Measurements from ENCODE around the gene MARCOL. TPM values are rescaled to one million over a fixed set of nuclear protein-coding genes. Genes with fewer than 3 reads are reported as not detected.

Gene MARCOL
- total RNA-seq, 1 donor from 2014 or later = not detected

DNA sequence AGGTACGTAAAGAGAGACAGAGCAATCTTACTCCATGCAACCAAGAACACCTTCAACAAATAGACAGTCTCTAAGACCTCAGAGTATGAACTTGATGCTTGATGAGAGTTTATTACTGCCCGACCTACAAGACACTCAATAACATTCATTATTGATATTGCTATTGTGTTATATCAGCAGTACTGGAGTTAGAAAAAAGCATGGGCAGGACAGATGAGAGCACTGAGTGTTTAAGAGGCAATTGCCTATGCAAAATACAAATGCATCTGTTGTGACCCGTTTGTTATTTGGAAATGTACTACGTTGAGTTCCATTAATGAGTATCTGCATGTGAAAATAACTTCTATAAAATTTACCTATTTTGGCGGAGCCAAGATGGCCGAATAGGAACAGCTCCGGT is 8.1 kb upstream of the MARCOL start:
- DNase-seq = no peak
- H3K27me3 ChIP-seq (ENCODE audit: low read depth) = no peaks in the 10 kb centered on the region
- no peak overlapping the region for H3K27ac ChIP-seq (replicated peaks)
- H3K4me3 ChIP-seq = no peak overlapping the region
- TF ChIP-seq, protein P1, sequence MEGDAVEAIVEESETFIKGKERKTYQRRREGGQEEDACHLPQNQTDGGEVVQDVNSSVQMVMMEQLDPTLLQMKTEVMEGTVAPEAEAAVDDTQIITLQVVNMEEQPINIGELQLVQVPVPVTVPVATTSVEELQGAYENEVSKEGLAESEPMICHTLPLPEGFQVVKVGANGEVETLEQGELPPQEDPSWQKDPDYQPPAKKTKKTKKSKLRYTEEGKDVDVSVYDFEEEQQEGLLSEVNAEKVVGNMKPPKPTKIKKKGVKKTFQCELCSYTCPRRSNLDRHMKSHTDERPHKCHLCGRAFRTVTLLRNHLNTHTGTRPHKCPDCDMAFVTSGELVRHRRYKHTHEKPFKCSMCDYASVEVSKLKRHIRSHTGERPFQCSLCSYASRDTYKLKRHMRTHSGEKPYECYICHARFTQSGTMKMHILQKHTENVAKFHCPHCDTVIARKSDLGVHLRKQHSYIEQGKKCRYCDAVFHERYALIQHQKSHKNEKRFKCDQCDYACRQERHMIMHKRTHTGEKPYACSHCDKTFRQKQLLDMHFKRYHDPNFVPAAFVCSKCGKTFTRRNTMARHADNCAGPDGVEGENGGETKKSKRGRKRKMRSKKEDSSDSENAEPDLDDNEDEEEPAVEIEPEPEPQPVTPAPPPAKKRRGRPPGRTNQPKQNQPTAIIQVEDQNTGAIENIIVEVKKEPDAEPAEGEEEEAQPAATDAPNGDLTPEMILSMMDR (IDR thresholded peaks at IDR 0.05; ENCODE audit: borderline replicate concordance) = no peak
- intact Hi-C loops (cut with micrococcal nuclease) = no loop called here
- H3K4me1 ChIP-seq = no peaks in the 10 kb centered on the region
- peaks cover 2% of the 10 kb centered on the region for H3K9me3 ChIP-seq (replicated peaks)
- H3K36me3 ChIP-seq = no peaks in the 10 kb centered on the region

DNA sequence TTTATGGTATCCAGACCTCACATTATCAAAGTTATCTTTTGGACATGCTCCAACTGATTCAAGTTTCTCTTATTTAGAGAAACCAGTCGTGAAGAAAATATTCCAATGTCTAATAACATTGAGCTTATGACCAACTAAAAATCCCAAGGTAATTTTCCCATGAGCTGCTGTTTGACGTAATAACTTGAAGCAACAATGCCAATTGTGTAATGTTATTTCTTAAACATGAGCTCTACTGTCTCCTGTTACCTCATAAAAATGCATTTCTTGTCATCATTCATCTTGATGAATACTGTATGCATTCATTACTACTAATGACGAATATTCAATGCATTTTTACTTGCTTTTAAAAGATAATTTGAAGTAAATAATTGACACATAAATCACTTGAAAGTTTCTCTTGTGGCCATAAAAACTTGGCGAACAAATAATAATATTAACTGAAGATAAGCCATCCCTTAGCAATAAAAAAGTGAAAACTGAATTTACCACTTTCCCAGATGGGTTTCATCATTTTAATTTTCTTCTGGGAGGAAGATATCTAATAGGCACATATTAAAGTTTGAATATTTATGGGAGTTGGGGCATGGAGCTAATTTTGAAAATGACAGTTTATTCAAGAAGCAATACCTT is 424 bp upstream of the MARCOL start:
- intact Hi-C loops (cut with micrococcal nuclease) = no loop called here
- Histone ChIP-seq H3K4me1 (no peaks in the 10 kb centered on the region), H3K9me3 (replicated peaks) (no peaks in the 10 kb centered on the region), H3K4me3 (no peak overlapping the region), H3K27me3 (ENCODE audit: low read depth) (no peaks in the 10 kb centered on the region), H3K27ac (replicated peaks) (no peak overlapping the region), H3K36me3 (no peaks in the 10 kb centered on the region)
- TF ChIP-seq, protein P1 (IDR thresholded peaks at IDR 0.05; ENCODE audit: borderline replicate concordance) = no peak
- no peak for DNase-seq

DNA sequence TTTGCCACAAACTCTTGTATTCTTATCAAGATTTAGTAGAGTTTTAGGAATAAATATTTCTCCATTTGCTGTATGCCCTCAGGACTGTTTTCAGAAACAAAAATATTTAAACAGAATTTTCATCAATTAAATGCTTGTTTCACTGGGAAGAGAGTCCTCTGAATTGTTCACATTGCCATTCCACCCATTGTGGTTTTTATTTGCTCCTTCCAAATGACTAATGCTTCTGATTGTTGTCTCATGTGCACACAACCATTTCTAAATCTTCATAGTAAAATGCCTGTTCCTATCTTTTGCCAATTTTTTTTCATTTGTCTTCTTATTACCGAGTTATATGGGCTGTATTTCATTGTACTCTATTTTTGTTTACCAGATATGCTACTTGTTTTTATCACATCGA is 10.6 kb downstream of the MARCOL start:
- TF ChIP-seq, protein P1 (IDR thresholded peaks at IDR 0.05; ENCODE audit: borderline replicate concordance) = no peak
- Histone ChIP-seq H3K4me3 (no peak overlapping the region), H3K36me3 (no peaks in the 10 kb centered on the region), H3K27ac (replicated peaks) (no peak overlapping the region), H3K27me3 (ENCODE audit: low read depth) (no peaks in the 10 kb centered on the region), H3K9me3 (replicated peaks) (peaks cover 13% of the 10 kb centered on the region), H3K4me1 (no peaks in the 10 kb centered on the region)
- intact Hi-C loops (cut with micrococcal nuclease) = no loop called here
- no peak for DNase-seq

DNA sequence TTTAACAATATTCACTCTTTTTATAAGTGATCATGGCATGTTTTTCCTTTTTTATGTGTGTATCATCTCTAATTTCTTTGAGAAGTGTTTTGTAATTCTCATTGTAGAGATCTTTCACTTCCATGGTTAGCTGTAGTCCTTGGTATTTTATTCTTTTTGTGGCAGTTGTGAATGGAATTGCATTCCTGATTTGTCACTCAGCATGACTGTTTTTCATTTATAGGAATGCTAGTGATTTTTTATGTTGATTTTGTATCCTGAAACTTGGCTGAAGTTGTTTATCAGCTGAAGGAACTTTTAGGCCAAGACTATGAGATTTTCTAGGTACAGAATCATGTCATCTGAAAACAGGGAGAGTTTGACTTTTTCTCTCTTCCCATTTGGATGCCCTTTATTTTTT is 17.1 kb downstream of the MARCOL start:
- intact Hi-C loops (cut with micrococcal nuclease) = no loop called here

DNA sequence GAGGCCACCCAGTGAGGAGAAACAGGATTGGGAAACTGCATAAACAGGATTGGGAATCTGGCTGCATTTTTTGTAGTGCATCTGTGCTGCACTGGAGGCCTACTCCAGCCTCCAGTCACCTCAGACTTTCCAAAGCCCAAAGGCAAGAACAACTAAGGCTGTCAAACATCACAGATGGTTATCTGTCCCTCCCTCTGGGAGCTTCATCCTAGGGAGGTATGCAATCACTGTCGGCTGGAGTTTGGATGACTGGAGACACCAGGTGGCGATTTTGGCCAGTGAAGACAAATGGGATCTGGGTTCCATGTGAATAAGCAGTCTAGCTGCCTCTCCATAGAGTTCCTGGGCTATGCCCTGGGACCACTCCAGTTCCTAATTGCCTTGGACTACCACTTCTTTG is 21.0 kb downstream of the MARCOL start:
- no peaks in the 10 kb centered on the region for H3K36me3 ChIP-seq
- peaks cover 40% of the 10 kb centered on the region for H3K9me3 ChIP-seq (replicated peaks)
- no peak overlapping the region for H3K27ac ChIP-seq (replicated peaks)
- no peaks in the 10 kb centered on the region for H3K27me3 ChIP-seq (ENCODE audit: low read depth)
- intact Hi-C loops (cut with micrococcal nuclease) = no loop called here
- no peak for DNase-seq
- TF ChIP-seq, protein P1 (IDR thresholded peaks at IDR 0.05; ENCODE audit: borderline replicate concordance) = no peak
- no peak overlapping the region for H3K4me3 ChIP-seq
- no peaks in the 10 kb centered on the region for H3K4me1 ChIP-seq

More for the DNA sequence above, 17.1 kb downstream of the MARCOL start:
- H3K4me3 ChIP-seq = no peak overlapping the region
- H3K4me1 ChIP-seq = no peaks in the 10 kb centered on the region
- DNase-seq = no peak
- peaks cover 53% of the 10 kb centered on the region for H3K9me3 ChIP-seq (replicated peaks)
- no peaks in the 10 kb centered on the region for H3K36me3 ChIP-seq
- TF ChIP-seq, protein P1 (IDR thresholded peaks at IDR 0.05; ENCODE audit: borderline replicate concordance) = no peak
- no peak overlapping the region for H3K27ac ChIP-seq (replicated peaks)
- H3K27me3 ChIP-seq (ENCODE audit: low read depth) = no peaks in the 10 kb centered on the region

Data from left ventricle myocardium inferior (tissue), 1 donor.